ENCODE results near the gene TBC1D8B.
"Not testable (repeated sequence)": the region's sequence is repeated elsewhere in the genome, so short reads cannot be mapped to it uniquely, and the experiment has no call there.

The TBC1D8B gene

GRCh38 chrX:106802388-106803275 is at the start of gene TBC1D8B:
Gene TBC1D8B, plus strand, starts transcription at chrX:106802673. Its CDS starts 181 bp downstream, at chrX:106802854.
- peak; percentile 87 for DNase-seq

- DNase-seq, result not testable (repeated sequence)
These were observed 33.2 kb upstream of the TBC1D8B start for GRCh38 chrX:106769288-106769687.

DNA sequence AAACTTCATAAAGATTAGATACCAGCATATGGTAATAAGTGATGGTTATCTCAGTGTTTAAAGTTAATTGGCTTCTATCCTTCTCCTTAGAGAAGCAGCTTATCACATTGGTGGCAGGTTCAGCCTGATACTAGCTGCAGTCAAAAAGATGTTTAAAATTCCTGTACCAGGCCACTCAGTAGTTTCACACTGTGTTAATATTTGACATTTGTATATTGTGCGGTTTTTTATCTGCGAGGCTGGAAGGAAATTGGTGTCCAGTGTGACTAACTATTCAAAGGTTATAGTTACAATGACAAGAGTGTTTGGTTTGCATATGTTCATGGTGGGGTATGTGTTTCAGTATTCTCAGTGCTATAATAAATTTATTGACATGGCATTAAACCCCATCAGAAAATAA is 27.5 kb upstream of the TBC1D8B start:
- no peak for DNase-seq

DNA sequence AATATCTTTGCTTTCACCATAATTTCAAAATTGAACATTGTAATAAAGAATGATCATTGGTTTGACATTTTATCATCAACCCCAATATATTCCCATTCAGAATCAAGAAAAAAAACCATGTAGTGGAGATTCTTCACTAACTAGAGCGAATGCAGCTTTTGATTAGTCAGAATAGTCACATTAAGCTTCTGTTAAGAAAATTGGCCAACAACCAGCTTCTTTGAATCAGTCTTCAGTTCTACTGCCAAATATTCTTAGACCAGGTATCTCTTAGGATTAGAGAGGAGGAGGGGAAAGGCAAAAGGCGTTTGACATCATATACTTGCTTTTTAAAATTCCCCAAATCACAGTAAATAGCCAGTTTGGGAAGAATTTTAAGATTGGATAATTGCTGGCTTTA is 22.2 kb upstream of the TBC1D8B start:
- DNase-seq, result no peak

DNA sequence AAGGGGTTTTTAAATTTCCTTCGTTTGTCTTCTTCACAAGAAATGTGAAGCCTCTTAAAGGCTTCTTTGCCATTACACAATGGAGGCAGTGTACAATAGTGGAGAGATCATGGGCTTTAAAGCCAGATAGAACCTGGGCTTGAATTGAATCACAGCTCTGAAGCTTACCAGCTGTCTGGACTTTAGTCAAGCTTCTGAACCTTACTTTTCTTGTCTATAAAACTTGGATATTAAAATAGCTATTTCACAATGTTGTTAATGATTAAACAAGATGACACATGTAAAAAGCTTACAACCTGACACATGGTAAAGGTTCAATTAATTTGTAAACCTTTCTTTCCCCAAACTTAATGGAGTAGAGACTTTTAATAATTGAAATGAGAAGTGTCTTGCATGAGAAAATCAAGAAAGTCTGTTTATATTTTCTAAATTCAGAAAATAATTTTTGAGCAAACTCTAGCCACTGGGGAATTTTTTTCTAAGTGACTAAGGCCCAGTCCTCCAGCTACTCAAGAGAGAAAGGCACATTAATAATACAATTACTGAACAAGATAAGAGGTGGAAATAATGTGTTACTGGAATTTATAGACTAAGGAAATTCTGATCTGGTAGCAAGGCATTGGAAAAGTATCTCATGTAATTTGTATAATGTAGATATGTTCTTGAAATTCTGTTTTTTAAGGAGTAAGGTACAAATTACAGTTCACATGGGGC is 21.7 kb upstream of the TBC1D8B start:
- DNase-seq, result no peak

DNA sequence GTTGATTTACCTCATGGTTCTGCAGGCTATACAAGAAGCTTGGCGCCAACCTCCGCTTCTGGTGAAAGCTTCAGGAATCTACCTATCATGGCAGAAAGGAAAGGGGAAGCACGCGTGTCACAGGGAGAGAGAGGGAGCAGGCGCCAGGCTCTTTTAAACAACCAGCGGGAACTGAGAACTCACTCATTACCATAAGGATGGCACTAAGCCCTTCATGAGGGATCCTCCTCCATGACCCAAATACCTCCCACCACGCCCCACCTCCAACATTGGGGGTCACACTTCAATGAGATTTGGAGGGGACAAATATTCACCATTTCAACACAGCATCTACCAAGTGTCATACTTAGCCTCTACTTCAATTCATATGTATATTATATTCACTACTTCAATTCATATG is 18.8 kb upstream of the TBC1D8B start:
- DNase-seq, result no peak

DNA sequence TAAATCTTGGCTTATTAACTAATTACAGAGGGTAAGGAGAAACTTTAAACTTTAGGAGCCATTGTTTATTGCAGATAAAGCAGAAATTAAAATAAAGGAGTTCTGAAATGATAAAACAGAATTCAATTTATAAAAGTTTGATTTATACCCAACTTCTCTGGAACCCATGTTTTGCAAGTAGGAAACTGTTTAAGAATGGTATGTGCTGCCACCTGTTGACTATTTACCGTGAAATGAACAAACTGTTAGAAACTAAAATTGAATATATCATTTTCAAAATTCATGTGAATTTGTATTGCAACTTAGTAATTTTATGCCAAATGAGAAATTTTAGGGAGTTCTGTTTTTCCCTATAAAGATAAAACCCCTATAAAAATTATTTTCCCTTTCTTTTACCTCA is 11.0 kb upstream of the TBC1D8B start:
- no peak for DNase-seq

GRCh38 chrX:106802063-106802387 is 448 bp upstream of the TBC1D8B start:
- no peak for DNase-seq

DNA sequence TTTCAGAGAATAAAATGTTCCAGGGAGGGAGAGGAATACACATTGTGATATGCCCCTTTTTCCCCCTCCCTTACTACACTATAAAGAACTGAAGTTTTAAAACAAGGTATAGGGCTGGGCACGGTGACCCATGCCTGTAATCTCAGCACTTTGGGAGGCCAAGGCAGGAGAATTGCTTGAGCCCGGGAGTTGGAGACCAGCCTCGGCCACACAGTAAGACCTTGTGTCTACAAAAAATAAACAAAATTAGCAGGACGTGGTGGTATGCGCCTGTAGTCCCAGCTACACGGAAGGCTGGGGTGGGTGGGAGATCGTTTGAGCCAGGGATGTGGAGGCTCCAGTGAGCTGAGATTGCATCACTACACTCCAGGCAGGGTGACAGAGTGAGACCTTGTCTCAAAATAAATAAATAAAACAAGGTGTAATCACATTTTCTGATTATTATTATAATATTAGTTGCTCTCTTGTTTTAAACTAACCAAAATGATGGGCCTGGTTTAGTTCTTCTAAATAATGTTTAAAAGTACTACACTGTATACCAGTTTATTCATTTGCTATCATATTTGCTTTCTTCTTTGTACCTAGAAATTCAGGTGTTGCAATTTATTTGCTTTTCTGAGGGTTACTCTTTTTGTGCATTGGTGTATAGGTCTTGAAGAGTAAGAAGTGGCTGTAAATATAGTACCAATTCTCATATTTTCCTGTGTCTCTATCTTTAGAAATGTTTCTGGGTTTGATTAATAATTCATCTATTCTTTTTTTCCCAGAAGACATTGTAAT is 8.8 kb downstream of the TBC1D8B start:
- DNase-seq, result no peak

DNA sequence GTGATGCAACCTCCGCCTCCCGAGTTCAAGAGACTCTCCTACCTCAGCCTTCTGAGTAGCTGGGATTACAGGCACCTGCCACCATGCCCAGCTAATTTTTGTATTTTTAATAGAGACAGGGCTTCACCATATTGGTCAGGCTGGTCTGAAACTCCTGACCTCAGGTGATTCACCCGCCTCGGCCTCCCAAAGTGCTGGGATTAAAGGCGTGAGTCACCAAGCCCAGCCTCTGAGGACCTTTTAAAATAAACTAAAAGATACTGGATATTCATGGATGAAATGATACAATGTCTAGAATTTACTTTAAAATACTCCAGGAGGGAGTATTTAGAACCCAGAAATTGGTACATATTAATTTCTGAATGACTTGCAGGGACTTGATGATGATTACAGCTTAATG is 10.5 kb downstream of the TBC1D8B start:
- not testable (repeated sequence) for DNase-seq

- DNase-seq, result not testable (repeated sequence)
These were observed 11.6 kb downstream of the TBC1D8B start for GRCh38 chrX:106814093-106814492.

DNA sequence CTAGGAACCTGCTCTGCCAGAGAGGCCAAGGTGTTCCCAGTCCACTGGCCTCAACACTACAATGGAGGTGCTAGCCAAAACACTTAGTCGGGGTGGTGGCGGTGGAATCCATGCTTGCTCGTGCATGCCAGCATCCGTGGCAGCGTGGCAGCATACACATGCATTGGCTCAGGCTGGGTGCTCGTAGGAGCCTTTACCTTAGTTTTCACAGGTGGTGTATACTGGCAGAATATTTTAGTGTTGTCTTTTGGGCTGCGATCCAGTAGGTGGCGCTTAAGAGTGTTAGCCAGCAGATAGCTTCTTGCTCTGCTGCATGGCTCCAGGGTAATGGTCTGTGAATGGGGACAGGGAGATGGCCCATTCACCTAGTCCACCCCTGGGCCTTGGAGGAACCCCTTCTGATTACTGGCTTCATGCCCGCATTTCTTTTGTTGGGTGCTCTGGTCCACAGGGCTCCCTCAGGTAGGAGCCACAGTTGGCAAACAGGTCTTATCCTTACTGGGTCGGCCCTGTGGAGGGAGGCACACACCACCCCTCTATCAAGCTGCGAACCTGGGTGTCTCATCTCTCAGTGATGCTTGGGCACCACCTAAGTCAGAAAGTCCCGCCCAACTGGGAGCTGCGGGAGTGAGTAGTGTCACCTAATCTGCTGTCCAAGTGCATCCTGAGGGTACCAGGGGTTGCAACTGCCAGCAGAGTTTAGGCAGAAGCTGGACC is 60.7 kb downstream of the TBC1D8B start:
- DNase-seq, result no peak

- no peak for DNase-seq
These were observed 61.2 kb downstream of the TBC1D8B start for GRCh38 chrX:106863697-106864096.

GRCh38 chrX:106872796-106873195 is 70.3 kb downstream of the TBC1D8B start:
- not testable (repeated sequence) for DNase-seq

GRCh38 chrX:106874075-106874474 is 71.6 kb downstream of the TBC1D8B start:
- peak; percentile 47 for DNase-seq

DNA sequence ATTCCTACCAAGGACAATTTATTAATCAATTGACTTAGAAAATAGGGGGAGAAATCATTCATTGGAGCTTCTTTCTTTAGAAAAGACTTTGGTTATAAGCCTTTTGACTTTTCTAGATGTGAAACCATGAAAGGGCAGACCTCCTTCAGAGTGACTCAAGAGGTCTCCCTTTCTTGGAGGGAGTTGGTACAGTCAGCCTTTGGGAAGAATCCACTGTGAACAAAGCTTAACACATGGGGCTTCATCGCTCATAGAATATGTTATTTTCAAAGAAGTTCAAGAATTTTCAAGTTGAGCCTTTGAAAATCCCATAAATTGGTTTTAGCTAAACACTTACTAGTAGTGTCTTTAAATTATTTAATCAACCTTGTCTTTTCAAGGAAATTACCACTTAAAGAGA is 72.7 kb downstream of the TBC1D8B start:
- no peak for DNase-seq

DNA sequence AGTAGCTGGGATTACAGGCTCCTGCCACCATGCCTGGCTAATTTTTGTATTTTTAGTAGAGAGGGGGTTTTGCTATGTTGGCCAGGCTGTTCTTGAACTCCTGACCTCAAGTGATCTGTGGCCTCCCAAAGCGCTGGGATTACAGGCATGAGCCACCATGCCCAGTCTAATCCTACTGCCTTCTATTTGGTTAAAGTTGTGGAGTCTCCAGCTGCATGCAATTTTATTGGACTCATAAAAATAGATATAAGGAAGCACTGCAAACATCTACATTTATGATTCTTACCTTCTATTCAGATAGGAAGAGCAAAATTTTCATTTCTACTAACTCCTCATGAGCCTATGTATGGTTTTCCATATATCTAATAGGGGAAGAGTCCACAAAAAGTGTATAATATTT is 87.0 kb downstream of the TBC1D8B start:
- no peak for DNase-seq

DNA sequence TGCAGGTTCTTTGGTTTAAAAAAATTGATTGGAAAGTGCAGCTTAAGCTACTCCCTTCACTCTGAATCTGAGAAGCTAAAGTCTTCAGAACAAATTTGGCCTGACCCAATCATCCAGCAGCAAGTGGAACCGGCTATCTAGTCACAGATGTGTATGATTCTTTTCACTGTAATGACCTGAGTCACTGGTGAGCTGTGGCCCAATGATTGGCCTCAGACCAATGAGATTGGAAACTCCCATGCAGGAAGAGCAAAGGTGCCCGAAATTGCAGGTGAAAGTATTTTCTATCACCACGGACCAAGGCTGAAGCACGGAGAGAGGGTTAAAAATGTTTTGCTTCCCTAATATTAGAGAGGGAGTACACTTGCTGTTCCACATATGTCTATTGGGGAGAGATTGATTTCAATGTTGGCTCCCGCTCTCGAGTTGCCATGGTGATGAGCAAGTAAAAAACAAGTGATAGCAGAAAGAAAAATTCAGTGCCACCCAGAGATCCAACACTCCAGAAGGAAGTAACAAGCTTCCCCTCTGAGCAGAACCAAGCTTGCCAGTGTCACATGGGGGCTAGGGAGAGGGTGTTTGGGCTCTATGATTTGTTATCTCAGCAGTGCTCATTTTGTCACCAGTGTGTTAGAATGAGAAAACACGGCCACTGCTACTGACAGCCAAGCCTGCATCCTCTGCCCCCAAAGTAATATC is 89.4 kb downstream of the TBC1D8B start:
- DNase-seq, result no peak

DNA sequence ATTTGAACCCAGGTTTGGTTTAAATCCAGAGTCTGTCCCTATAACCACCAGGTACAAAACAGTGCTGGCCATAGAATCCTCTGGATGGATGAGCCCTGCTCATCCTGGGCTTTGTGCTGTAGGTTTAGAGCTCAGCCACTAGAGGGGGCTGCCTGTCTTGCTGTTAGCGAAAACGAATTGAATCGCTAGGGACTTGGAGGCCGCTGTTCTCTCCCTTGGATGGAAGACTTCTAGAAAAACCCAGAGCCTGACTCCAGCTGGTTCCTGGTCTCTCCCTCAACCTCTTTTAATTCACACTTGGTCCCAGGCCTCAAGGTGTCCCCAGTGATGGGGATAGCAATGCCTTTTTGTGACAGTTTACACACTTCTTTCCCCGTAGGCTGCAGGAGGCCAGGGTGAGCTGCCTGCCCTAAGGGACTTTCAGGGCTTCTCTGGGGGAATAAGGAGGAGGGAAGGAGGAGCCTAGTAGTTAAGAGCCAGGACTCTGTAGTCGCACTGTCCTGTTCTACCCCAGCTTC is 92.0 kb downstream of the TBC1D8B start:
- DNase-seq, result peak; percentile 84

GRCh38 chrX:106894978-106895452 is 92.5 kb downstream of the TBC1D8B start:
- no peak for DNase-seq

GRCh38 chrX:106897259-106897658 is 94.8 kb downstream of the TBC1D8B start:
- no peak for DNase-seq

DNA sequence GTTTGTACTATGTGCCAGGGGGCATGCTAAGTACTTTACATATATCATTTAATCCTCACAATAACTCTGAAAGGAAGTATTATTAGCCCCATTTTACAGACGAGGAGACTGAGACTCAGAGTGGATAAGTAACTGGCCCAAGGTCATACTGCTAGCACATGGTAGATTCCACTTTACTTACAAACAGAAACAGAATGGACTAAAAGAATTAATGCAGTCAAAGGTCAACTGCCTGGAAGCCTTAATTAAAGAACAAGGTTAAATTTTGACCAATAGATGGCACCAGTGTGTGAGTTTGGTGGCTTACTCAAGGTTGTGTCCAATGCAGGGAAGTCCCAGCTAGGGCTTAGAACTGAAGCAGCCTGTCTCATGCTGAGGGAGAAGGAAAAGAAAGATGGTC is 96.0 kb downstream of the TBC1D8B start:
- peak; percentile 41 for DNase-seq
